SK-N-SH (cell line): Measurements from ENCODE around the gene ACACB. TPM values are rescaled to one million over a fixed set of nuclear protein-coding genes. Genes with fewer than 3 reads are reported as not detected.

Source experiments
- CTCF ChIA-PET: fragments of 300-600, 350-600 bp; formaldehyde crosslinking; extraction: SDS; loops from one replicate; lab custom pipeline; 2021; lab: Yijun Ruan, JAX
- POLR2A ChIA-PET: fragments of 350-600 bp; sonication (Branson Sonifier 250); formaldehyde crosslinking; extraction: SDS; loops from one replicate; lab custom pipeline; 2020; ENCODE audit warnings: antibody characterized with exemption, inconsistent platforms; lab: Yijun Ruan, JAX
- DNase-seq: peaks from one replicate; pipeline ENCODE4 v3.0.0; 2012
- H2AFZ ChIP-seq: fragments of 200-600 bp; sonication (generic); 2 replicates; pipeline ENCODE4 v1.8.1; 2016; ENCODE audit warnings: antibody characterized with exemption, mild to moderate bottlenecking, low read depth
- H3F3A ChIP-seq: fragments of 200-600 bp; sonication (generic); replicated peaks from 2 replicates; pipeline ENCODE3; 2016; ENCODE audit warnings: antibody characterized with exemption, mild to moderate bottlenecking; ENCODE audit not compliant: insufficient read depth
- H3K27ac ChIP-seq, 2 experiments: fragments of 200-500 bp in 1 of 2; fragments of 200-600 bp in 1 of 2; sonication (Bioruptor generic) in 1 of 2; sonication (generic), shearing (Covaris generic) in 1 of 2; 2 replicates each; pipeline versions ENCODE4 v1.5.1 to v1.6.1; 2014 to 2016; ENCODE audit warnings: low read depth in 2 of 2, inconsistent platforms in 1 of 2, low read length in 1 of 2, mild to moderate bottlenecking in 1 of 2, mixed read lengths in 1 of 2
- H3K27me3 ChIP-seq: fragments of 200-600 bp; sonication (generic), shearing (Covaris generic); 2 replicates; pipeline ENCODE4 v1.6.1; 2016; ENCODE audit warnings: mixed run types; ENCODE audit not compliant: insufficient read depth
- H3K36me3 ChIP-seq, 2 experiments: fragments of 200-500 bp in 1 of 2; fragments of 200-600 bp in 1 of 2; sonication (Bioruptor generic) in 1 of 2; sonication (generic) in 1 of 2; replicated peaks in 1 of 2; 2 replicates each; pipeline versions ENCODE3 to v1.5.1; 2014 to 2016; ENCODE audit warnings: low read length in 1 of 2, mild to moderate bottlenecking in 1 of 2; ENCODE audit not compliant: insufficient read depth in 2 of 2, control insufficient read depth in 1 of 2
- H3K4me1 ChIP-seq, 2 experiments: fragments of 200-500 bp in 1 of 2; fragments of 200-600 bp in 1 of 2; sonication (Bioruptor generic) in 1 of 2; sonication (generic), shearing (Covaris generic) in 1 of 2; 2 replicates each; pipeline versions ENCODE4 v1.5.1 to v1.6.1; 2014 to 2016; ENCODE audit warnings: low read depth in 1 of 2, low read length in 1 of 2, mixed run types in 1 of 2; ENCODE audit not compliant: insufficient read depth in 2 of 2, control insufficient read depth in 1 of 2
- H3K4me2 ChIP-seq: fragments of 200-600 bp; sonication (generic), shearing (Covaris generic); 2 replicates; pipeline ENCODE4 v1.6.1; 2017; ENCODE audit warnings: mixed run types
- H3K4me3 ChIP-seq, 2 experiments: fragments of 200-500 bp in 1 of 2; fragments of 200-600 bp in 1 of 2; sonication (Bioruptor generic) in 1 of 2; sonication (generic), shearing (Covaris generic) in 1 of 2; 2 replicates each; pipeline versions ENCODE4 v1.5.1 to v1.8.1; 2014 to 2016; ENCODE audit warnings: low read depth in 2 of 2, inconsistent platforms in 1 of 2, low read length in 1 of 2, mild to moderate bottlenecking in 1 of 2, mixed read lengths in 1 of 2, moderate library complexity in 1 of 2
- H3K79me2 ChIP-seq: fragments of 200-600 bp; sonication (generic); 2 replicates; pipeline ENCODE4 v1.8.1; 2017; ENCODE audit warnings: mild to moderate bottlenecking; ENCODE audit not compliant: insufficient read depth
- H3K9ac ChIP-seq: fragments of 200-600 bp; sonication (generic); 2 replicates; pipeline ENCODE4 v1.6.1; 2017; ENCODE audit warnings: mixed run types
- H3K9me2 ChIP-seq: fragments of 200-600 bp; sonication (generic); 2 replicates; pipeline ENCODE4 v1.6.1; 2017; ENCODE audit warnings: mixed run types
- H3K9me3 ChIP-seq: fragments of 200-600 bp; sonication (generic); 2 replicates; pipeline ENCODE4 v1.6.1; 2017; ENCODE audit warnings: mixed run types, mild to moderate bottlenecking, moderate library complexity
- H4K20me1 ChIP-seq: fragments of 200-600 bp; sonication (generic); 2 replicates; pipeline ENCODE4 v1.6.1; 2017; ENCODE audit warnings: mild to moderate bottlenecking, mixed run types; ENCODE audit not compliant: insufficient read depth
- ELF1 ChIP-seq: IDR thresholded peaks from 2 replicates; pipeline ENCODE4 v1.4.0; 2012
- EP300 ChIP-seq, 2 experiments: IDR thresholded peaks; 2 replicates each; pipeline versions ENCODE4 v1.4.0 to v1.6.1; 2012; ENCODE audit warnings: borderline replicate concordance in 1 of 2, low read depth in 1 of 2, low read length in 1 of 2
- EZH2phosphoT487 ChIP-seq: fragments of 200-600 bp; sonication (generic); IDR thresholded peaks from 2 replicates; pipeline ENCODE4 v1.6.1; 2017; ENCODE audit warnings: low read depth, mixed run types, mild to moderate bottlenecking, antibody characterized with exemption, moderate library complexity, borderline replicate concordance
- FOXM1 ChIP-seq: IDR thresholded peaks from 2 replicates; pipeline ENCODE4 v1.4.0; 2012; ENCODE audit warnings: low read depth, mild to moderate bottlenecking
- GABPA ChIP-seq: IDR thresholded peaks from 2 replicates; pipeline ENCODE4 v1.4.0; 2012; ENCODE audit warnings: low read depth, mild to moderate bottlenecking
- GATA2 ChIP-seq: sonication (generic); formaldehyde crosslinking; IDR thresholded peaks from 2 replicates; pipeline ENCODE4 v1.5.0; 2020; ENCODE audit warnings: mild to moderate bottlenecking, missing genetic modification reagents
- MEF2A ChIP-seq: IDR thresholded peaks from 2 replicates; pipeline ENCODE4 v1.4.0; 2012; ENCODE audit warnings: low read depth, borderline replicate concordance
- NRF1 ChIP-seq: IDR thresholded peaks from 2 replicates; pipeline ENCODE4 v1.6.1; 2012; ENCODE audit warnings: low read depth, mild to moderate bottlenecking, low read length
- PBX3 ChIP-seq: IDR thresholded peaks from 2 replicates; pipeline ENCODE4; 2012
- POLR2AphosphoS5 ChIP-seq: IDR thresholded peaks from 2 replicates; pipeline ENCODE4 v1.6.1; 2012; ENCODE audit warnings: low read depth, low read length
- REST ChIP-seq: IDR thresholded peaks from 2 replicates; pipeline ENCODE4 v1.6.1; 2012; ENCODE audit warnings: mild to moderate bottlenecking, low read depth, low read length, moderate library complexity
- RFX5 ChIP-seq: IDR thresholded peaks from 2 replicates; pipeline ENCODE4 v1.6.1; 2012; ENCODE audit warnings: mild to moderate bottlenecking, improper control_type of control experiment, low read length
- SIN3A ChIP-seq: IDR thresholded peaks from 2 replicates; pipeline ENCODE4 v1.6.1; 2012; ENCODE audit warnings: low read depth, mild to moderate bottlenecking, low read length, moderate library complexity, borderline replicate concordance
- SMC3 ChIP-seq: IDR thresholded peaks from 2 replicates; pipeline ENCODE4 v1.6.1; 2012; ENCODE audit warnings: low read depth, low read length, improper control_type of control experiment
- TAF1 ChIP-seq: IDR thresholded peaks from 2 replicates; pipeline ENCODE4 v1.6.1; 2012; ENCODE audit warnings: low read depth, mild to moderate bottlenecking, low read length, moderate library complexity, borderline replicate concordance
- YY1 ChIP-seq: IDR thresholded peaks from 2 replicates; pipeline ENCODE4 v1.4.0; 2012; ENCODE audit warnings: low read depth, mild to moderate bottlenecking
- ZBTB33 ChIP-seq: IDR thresholded peaks from 2 replicates; pipeline ENCODE4 v1.4.0; 2012; ENCODE audit warnings: low read depth, borderline replicate concordance
- WGBS: methylation state at CpG from one replicate; pipeline ENCODE4 v1.1.6; 2017; ENCODE audit warnings: low lambda C conversion rate; 5-methylcytosine and 5-hydroxymethylcytosine counted together
- polyA plus RNA-seq, 3 experiments: library from polyadenylated mRNA; depleted of rRNA; stranded (reverse); fragments of >200 nt; gene quantifications; 2 replicates each; pipeline ENCODE4 v1.2.3, GENCODE V29; 2012
- TF ChIP-seq, protein P1 (sequence below): IDR thresholded peaks from 2 replicates; pipeline ENCODE4 v1.4.0; 2012; ENCODE audit warnings: low read depth
- TF ChIP-seq, protein P2 (sequence below): fragments of 200-600 bp; sonication (generic); IDR thresholded peaks from 2 replicates; pipeline ENCODE4 v1.6.1; 2017; ENCODE audit warnings: antibody characterized with exemption, mild to moderate bottlenecking, moderate library complexity

Gene ACACB
- polyA plus RNA-seq, 1 of the 3 experiments (the other 2 are of a cell fraction) = 6.1 TPM

DNA sequence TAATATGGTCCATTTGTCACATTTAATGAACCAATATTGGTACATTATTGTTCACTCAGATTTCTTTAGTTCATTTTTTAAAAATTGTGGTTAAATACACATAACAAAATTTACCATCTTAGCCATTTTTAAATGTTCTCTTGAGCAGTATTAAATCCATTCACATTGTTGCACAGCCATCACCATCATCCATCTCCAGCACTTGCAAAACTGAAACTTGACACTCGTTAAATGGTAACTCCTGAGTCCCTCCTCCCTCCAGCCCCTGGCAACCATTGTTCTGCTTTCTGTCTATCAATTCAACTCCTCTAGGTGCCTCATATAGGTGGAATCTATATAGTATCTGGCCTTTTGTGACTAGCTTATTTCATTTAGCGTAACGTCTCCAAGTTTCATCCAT lies 86.4 kb downstream of the ACACB start:
- TF ChIP-seq EZH2phosphoT487 = no peak
- no peak for TF ChIP-seq MEF2A
- TF ChIP-seq SIN3A = no peak
- no peak for TF ChIP-seq PBX3
- no peak for TF ChIP-seq SMC3
- Histone ChIP-seq H3K79me2 (no peaks in the 10 kb centered on the region), H3K27me3 (no peaks in the 10 kb centered on the region), H3K4me1 (no peaks in the 10 kb centered on the region), H3K4me2 (no peak overlapping the region), H3K4me3 (no peak overlapping the region), H3K9me3 (no peaks in the 10 kb centered on the region), H4K20me1 (no peaks in the 10 kb centered on the region), H3F3A (no peaks in the 10 kb centered on the region), H3K9ac (no peak overlapping the region), H3K9me2 (no peaks in the 10 kb centered on the region), H2AFZ (no peak overlapping the region), H3K27ac (no peak overlapping the region), H3K36me3 (peaks cover 0 to 5% of the 10 kb centered on the region in 2 experiments)
- WGBS = 96% methylated on average over 3 of the region's 3 CpGs
- ChIA-PET CTCF (interaction anchor here (1.6 kb wide), 1 partner anchor 91 kb away, joined by 3 read pairs; no protein-coding TSS in a partner anchor), POLR2A (no interaction called here)
- no peak for DNase-seq

DNA sequence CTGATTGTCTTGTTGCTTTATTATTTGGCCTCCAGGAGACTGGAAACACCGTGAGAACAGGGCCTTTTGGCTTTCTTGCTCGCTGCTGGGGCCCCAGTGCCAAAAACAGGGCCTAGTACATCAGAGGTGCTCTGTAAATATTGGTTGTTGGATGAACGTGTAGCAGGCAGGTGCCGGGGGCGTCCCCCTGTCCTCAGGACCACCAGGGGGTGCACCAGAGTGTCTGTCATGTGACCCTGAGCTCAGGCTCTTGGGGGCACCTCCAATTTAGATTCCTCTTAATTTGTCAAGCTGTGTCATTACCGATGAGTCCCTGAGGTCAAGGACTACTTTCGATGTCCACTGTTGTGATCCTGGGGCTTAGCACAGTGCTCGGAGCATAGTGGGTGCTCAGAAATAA lies 87.1 kb downstream of the ACACB start:
- no peaks in the 10 kb centered on the region for H3K9me3 ChIP-seq
- H2AFZ ChIP-seq = no peak overlapping the region
- DNase-seq = no peak
- CTCF ChIA-PET = interaction anchor here (1.6 kb wide), 1 partner anchor 92 kb away, joined by 3 read pairs; no protein-coding TSS in a partner anchor
- no peak overlapping the region for H3K4me3 ChIP-seq
- POLR2A ChIA-PET = no interaction called here
- H3K79me2 ChIP-seq = no peaks in the 10 kb centered on the region
- H3K27me3 ChIP-seq = no peaks in the 10 kb centered on the region
- peaks cover 0 to 5% of the 10 kb centered on the region in 2 experiments for H3K36me3 ChIP-seq
- no peaks in the 10 kb centered on the region for H3K9me2 ChIP-seq
- no peaks in the 10 kb centered on the region for H3K4me1 ChIP-seq
- no peaks in the 10 kb centered on the region for H4K20me1 ChIP-seq
- H3K27ac ChIP-seq = no peak overlapping the region
- WGBS = 84% methylated on average over 6 of the region's 8 CpGs
- H3F3A ChIP-seq = no peaks in the 10 kb centered on the region
- H3K4me2 ChIP-seq = no peak overlapping the region
- no peak overlapping the region for H3K9ac ChIP-seq
- no peak for TF ChIP-seq RFX5
- TF ChIP-seq POLR2AphosphoS5 = no peak
- no peak for TF ChIP-seq FOXM1
- no peak for TF ChIP-seq NRF1
- no peak for TF ChIP-seq GABPA
- no peak for TF ChIP-seq ZBTB33
- TF ChIP-seq MEF2A = no peak
- no peak for TF ChIP-seq EP300 (IDR thresholded peaks at IDR 0.05; ENCODE audit: borderline replicate concordance in 1 of 2, low read depth in 1 of 2, low read length in 1 of 2)
- no peak for TF ChIP-seq ELF1
- no peak for TF ChIP-seq REST
- no peak for TF ChIP-seq TAF1
- no peak for TF ChIP-seq YY1
- TF ChIP-seq, protein P1, sequence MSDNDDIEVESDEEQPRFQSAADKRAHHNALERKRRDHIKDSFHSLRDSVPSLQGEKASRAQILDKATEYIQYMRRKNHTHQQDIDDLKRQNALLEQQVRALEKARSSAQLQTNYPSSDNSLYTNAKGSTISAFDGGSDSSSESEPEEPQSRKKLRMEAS = no peak
- TF ChIP-seq, protein P2, sequence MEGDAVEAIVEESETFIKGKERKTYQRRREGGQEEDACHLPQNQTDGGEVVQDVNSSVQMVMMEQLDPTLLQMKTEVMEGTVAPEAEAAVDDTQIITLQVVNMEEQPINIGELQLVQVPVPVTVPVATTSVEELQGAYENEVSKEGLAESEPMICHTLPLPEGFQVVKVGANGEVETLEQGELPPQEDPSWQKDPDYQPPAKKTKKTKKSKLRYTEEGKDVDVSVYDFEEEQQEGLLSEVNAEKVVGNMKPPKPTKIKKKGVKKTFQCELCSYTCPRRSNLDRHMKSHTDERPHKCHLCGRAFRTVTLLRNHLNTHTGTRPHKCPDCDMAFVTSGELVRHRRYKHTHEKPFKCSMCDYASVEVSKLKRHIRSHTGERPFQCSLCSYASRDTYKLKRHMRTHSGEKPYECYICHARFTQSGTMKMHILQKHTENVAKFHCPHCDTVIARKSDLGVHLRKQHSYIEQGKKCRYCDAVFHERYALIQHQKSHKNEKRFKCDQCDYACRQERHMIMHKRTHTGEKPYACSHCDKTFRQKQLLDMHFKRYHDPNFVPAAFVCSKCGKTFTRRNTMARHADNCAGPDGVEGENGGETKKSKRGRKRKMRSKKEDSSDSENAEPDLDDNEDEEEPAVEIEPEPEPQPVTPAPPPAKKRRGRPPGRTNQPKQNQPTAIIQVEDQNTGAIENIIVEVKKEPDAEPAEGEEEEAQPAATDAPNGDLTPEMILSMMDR = no peak
- TF ChIP-seq GATA2 (CRISPR knock-in tag) = no peak
